Panc1 (cell line): ENCODE results near the gene NRP2. TPM values are rescaled to one million over a fixed set of nuclear protein-coding genes. Genes with fewer than 3 reads are reported as not detected.

Experiments used
- ATAC-seq: fragments of 200-7000 bp; cut with Tn5 transposase; 2 replicates; pipeline ENCODE4 v1.9.1; 2020; ENCODE audit warnings: mild to moderate bottlenecking, moderate library complexity
- BruUV-seq: library from RNA; stranded (reverse); fragments of 400-500 nt; replicated peaks from 2 replicates; lab custom pipeline; 2021; lab: Mats Ljungman, UMichigan
- CTCF ChIA-PET: fragments of 300-600 bp; sonication (Branson Sonifier 250); formaldehyde crosslinking; loops from one replicate; lab custom pipeline; 2022; ENCODE audit warnings: antibody characterized with exemption; lab: Charles Lee
- POLR2A ChIA-PET: fragments of 300-600 bp; sonication (Branson Sonifier 250); formaldehyde crosslinking; loops from one replicate; lab custom pipeline; 2022; ENCODE audit warnings: antibody characterized with exemption; lab: Charles Lee
- DNase-seq: peaks from one replicate; pipeline ENCODE4 v3.0.0-alpha.2; 2010; ENCODE audit warnings: low read depth, low spot score
- H3K27ac ChIP-seq: 2 replicates; pipeline ENCODE4 v1.5.1; 2011; ENCODE audit warnings: mild to moderate bottlenecking, low read length, inconsistent platforms
- H3K27me3 ChIP-seq: fragments of 200-500 bp; sonication (Bioruptor generic); 2 replicates; pipeline ENCODE4 v1.6.0; 2014; ENCODE audit warnings: low read length, inconsistent platforms; ENCODE audit not compliant: control insufficient read depth, insufficient read depth
- H3K36me3 ChIP-seq: fragments of 200-500 bp; sonication (Bioruptor generic); 2 replicates; pipeline ENCODE4 v1.5.1; 2014; ENCODE audit warnings: inconsistent platforms, mild to moderate bottlenecking, low read length, moderate library complexity; ENCODE audit not compliant: control insufficient read depth, insufficient read depth
- H3K4me1 ChIP-seq: 2 replicates; pipeline ENCODE4 v1.5.1; 2011; ENCODE audit warnings: inconsistent platforms, mild to moderate bottlenecking, low read length, moderate library complexity; ENCODE audit not compliant: control insufficient read depth, insufficient read depth
- H3K4me3 ChIP-seq, 2 experiments: 2 replicates each; pipeline ENCODE4 v1.5.1; 2011 to 2012; ENCODE audit warnings: low read depth in 2 of 2, low read length in 2 of 2, mild to moderate bottlenecking in 2 of 2, inconsistent platforms in 1 of 2, moderate library complexity in 1 of 2
- H3K9me3 ChIP-seq: fragments of 200-500 bp; sonication (Bioruptor generic); 2 replicates; pipeline ENCODE4 v1.5.1; 2014; ENCODE audit warnings: low read depth, mild to moderate bottlenecking, inconsistent platforms, low read length, moderate library complexity; ENCODE audit not compliant: control insufficient read depth, insufficient read depth
- CTCF ChIP-seq: fragments of 450-650 bp; IDR thresholded peaks from 2 replicates; pipeline ENCODE4 v1.5.1; 2017; ENCODE audit warnings: mild to moderate bottlenecking
- POLR2AphosphoS5 ChIP-seq: IDR thresholded peaks from 2 replicates; pipeline ENCODE4 v1.6.1; 2012; ENCODE audit warnings: mild to moderate bottlenecking, low read depth, low read length, moderate library complexity
- REST ChIP-seq, 2 experiments: IDR thresholded peaks; 2 replicates each; pipeline ENCODE4 v1.6.1; 2011 to 2012; ENCODE audit warnings: low read depth in 2 of 2, control low read depth in 1 of 2, low read length in 1 of 2, mild to moderate bottlenecking in 1 of 2, moderate library complexity in 1 of 2; ENCODE audit not compliant: insufficient read depth in 1 of 2
- SIN3A ChIP-seq: IDR thresholded peaks from 2 replicates; pipeline ENCODE4 v1.6.1; 2012; ENCODE audit warnings: low read depth, mild to moderate bottlenecking, low read length, moderate library complexity, borderline replicate concordance; ENCODE audit not compliant: insufficient read depth
- TCF7L2 ChIP-seq: IDR thresholded peaks from 2 replicates; pipeline ENCODE4 v1.6.1; 2011; ENCODE audit warnings: mild to moderate bottlenecking, low read depth, low read length, inconsistent platforms
- in situ Hi-C: cut with HindIII; loops from 2 replicates; pipeline ENCODE4 v1.10.0; 2016; ENCODE audit warnings: low sequenced_read_pairs, low pct_unique_long_range_greater_than_20kb
- intact Hi-C: fragments of 100-400 bp; cut with micrococcal nuclease; formaldehyde crosslinking; loops from one replicate; pipeline ENCODE4 v1.10.0; 2022; ENCODE audit not compliant: unreplicated experiment
- total RNA-seq: library from RNA; stranded (reverse); gene quantifications from one replicate; pipeline ENCODE4 v1.2.1, GENCODE V29; 2021; ENCODE audit not compliant: unreplicated experiment

NRP2 gene
- total RNA-seq, 1 experiment from 2014 or later: 6.7 TPM

- POLR2A ChIA-PET: no interaction called here
- Histone ChIP-seq H3K27ac (no peak overlapping the region), H3K36me3 (no peaks in the 10 kb centered on the region), H3K4me3 (no peak overlapping the region), H3K9me3 (no peaks in the 10 kb centered on the region), H3K4me1 (no peaks in the 10 kb centered on the region), H3K27me3 (peaks cover 33% of the 10 kb centered on the region)
- intact Hi-C loops: no loop called here
- DNase-seq (no peak), ATAC-seq (no peak)
- in situ Hi-C loops: no loop called here
- no TSS peak for BruUV-seq
- TF ChIP-seq CTCF: no peak
- no peak for TF ChIP-seq POLR2AphosphoS5
- no peak for TF ChIP-seq SIN3A
- no peak for TF ChIP-seq TCF7L2
- TF ChIP-seq REST (IDR thresholded peaks at IDR 0.05; ENCODE audit: insufficient read depth in 1 of 2, low read depth in 2 of 2, low read length in 1 of 2): no peak
- CTCF ChIA-PET: interaction anchor here (1.3 kb wide), 1 partner anchor 111 kb away, joined by 8 read pairs; no protein-coding TSS in a partner anchor
These were observed 93.0 kb downstream of the NRP2 start for GRCh38 chr2:205775097-205775877.

- in situ Hi-C loops (no loop called here), intact Hi-C loops (no loop called here)
- Histone ChIP-seq H3K36me3 (no peaks in the 10 kb centered on the region), H3K4me1 (no peaks in the 10 kb centered on the region), H3K27me3 (peaks cover 33% of the 10 kb centered on the region), H3K9me3 (no peaks in the 10 kb centered on the region), H3K27ac (no peak overlapping the region), H3K4me3 (no peak overlapping the region)
- BruUV-seq: no TSS peak
- DNase-seq: peak; percentile 2
- ChIA-PET POLR2A (no interaction called here), CTCF (interaction anchor here (1.3 kb wide), 1 partner anchor 110 kb away, joined by 8 read pairs; no protein-coding TSS in a partner anchor)
- TF ChIP-seq CTCF: peak; percentile 77
- no peak for TF ChIP-seq REST (IDR thresholded peaks at IDR 0.05; ENCODE audit: insufficient read depth in 1 of 2, low read depth in 2 of 2, low read length in 1 of 2)
- ATAC-seq: peak; percentile 91
These were observed 93.8 kb downstream of the NRP2 start for GRCh38 chr2:205776139-205776538.
